Measurements from ENCODE around the gene NR2F2.

NR2F2 gene

DNA sequence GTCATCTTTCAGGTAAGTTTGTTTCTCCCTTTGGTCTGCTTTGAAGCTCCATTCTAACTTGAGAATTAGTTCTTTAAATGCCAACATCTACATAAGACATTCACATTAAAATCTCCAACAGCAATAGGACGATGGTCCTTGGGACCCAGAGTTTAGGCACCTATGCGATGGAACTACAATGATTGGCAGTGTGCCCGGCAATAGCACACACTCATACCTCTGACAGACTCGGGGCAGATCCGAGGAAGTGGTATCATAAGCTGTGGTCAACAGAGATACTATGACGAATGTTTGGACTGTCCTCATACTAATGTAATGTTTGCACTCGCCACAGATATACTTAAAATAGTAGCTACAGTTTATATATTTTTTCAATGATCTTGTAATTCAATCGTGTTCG lies 34.2 kb upstream of the NR2F2 start:
- TF ChIP-seq ZFX (IDR thresholded peaks at IDR 0.05) (no peak), CTCF (conservative IDR thresholded peaks at IDR 0.05) (no peak)
- no peak overlapping the region for H3K27ac ChIP-seq

DNA sequence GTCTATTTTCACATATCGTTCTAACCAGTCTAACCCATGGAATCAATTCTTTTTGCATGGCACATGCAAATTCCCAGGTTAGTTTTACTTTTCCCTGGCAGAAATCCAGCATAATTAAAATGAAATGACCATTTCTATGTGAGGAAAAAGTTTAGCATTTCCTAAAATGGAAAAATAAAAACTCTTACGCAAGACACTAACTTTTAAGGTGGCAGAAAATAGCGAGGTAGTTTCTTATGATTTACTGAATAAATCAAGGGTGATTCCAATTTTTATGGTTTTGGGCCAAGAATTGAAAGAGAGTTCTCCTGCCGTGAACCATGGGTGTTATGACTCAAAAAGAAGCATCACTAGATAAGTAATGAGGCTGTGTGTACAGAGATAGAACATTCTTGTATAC lies 32.7 kb upstream of the NR2F2 start:
- H3K27ac ChIP-seq = no peak overlapping the region

DNA sequence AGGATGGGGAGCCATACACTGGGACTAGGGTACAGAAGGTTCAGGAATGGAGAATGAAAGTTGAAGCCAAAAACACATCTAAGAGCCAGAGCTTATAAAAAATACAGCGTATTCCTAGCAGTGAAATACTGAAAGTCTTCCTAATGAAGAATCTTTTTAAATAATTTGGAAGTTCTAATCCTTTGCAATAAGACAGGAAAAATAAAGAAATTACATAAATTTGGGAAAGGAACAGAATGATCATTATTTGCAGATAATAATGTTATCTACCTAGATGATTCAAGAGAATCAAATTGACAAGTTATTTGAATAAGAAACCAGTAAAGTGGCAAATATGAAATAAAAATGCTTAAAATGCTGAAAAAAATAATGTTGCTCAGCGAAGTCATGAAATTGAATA lies 32.3 kb upstream of the NR2F2 start:
- TF ChIP-seq CTCF (conservative IDR thresholded peaks at IDR 0.05) (no peak), ZFX (IDR thresholded peaks at IDR 0.05) (no peak)
- no peak overlapping the region for H3K27ac ChIP-seq

More for the DNA sequence above, 32.7 kb upstream of the NR2F2 start:
- TF ChIP-seq CTCF (conservative IDR thresholded peaks at IDR 0.05) = no peak
- TF ChIP-seq ZFX (IDR thresholded peaks at IDR 0.05) = no peak

DNA sequence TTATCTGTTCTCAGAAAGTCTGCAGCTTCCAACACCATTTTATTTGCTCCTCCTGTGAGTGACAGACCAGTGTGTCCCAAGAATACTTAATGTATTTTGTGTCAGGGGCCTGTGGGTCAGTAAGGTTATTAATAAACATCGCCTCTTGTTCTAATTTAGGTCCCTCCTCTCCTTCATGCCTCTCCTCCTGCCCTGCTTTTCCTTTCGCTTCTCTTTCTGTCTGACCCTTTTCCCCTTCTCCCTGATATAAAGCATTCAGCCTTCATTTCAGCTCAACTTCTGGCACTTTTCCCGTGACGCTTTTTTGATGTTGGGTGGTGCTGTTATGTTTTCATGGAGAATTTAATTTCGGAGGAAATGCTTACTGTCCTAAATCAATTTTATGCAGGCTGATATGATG lies 29.7 kb upstream of the NR2F2 start:
- TF ChIP-seq ZFX (IDR thresholded peaks at IDR 0.05) = no peak
- no peak for TF ChIP-seq CTCF (conservative IDR thresholded peaks at IDR 0.05)
- no peak overlapping the region for H3K27ac ChIP-seq

DNA sequence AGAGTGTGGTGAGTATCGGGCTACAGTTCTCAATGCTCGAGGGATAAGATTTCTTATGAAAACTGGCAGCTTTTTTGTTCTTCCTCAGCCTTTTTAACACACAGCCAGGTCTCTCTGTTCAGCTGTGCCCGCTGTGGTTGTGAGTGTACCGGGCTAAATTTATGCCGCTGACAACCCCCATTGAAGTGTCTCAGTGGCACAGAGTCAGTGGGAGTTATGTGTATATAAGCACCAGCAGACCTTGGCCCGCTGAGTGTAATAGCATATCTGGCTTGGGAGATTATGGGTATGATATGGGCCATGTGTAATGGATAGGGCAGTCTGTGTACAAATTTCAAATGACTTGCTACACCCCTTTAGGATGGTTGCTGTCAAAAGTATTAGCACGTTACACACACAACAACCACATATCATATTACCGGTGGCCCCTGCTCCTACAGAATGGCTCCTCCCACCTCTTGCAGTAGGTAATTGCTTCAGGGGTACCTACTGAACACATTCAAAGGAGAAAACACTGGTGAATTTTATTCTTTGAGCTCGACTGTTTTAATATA lies 26.9 kb upstream of the NR2F2 start:
- H3K27ac ChIP-seq = no peak overlapping the region
- no peak for TF ChIP-seq CTCF (conservative IDR thresholded peaks at IDR 0.05)
- no peak for TF ChIP-seq ZFX (IDR thresholded peaks at IDR 0.05)

- H3K27ac ChIP-seq = no peak overlapping the region
- TF ChIP-seq ZFX (IDR thresholded peaks at IDR 0.05) = no peak
These were observed 25.7 kb upstream of the NR2F2 start for GRCh38 chr15:96304839-96305238.

DNA sequence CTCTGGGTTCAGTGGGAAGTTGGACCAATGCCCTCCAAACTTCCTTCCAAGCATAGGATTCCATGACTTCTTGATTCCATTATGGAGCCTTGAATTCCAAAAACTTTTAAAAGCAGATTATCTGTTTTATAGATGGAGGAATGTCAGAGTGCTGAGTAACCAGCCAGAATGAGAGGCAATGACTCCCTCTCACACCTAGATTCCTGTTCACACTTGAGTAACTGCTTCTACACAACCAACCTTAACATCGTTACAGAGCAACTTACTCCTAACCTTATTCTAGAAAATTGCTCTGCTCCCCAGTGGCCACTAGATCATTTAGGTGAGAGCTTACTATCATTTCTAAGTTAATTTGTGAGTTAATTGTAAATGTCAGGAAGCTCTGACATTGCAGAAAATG lies 24.2 kb upstream of the NR2F2 start:
- TF ChIP-seq ZFX (IDR thresholded peaks at IDR 0.05) = no peak

DNA sequence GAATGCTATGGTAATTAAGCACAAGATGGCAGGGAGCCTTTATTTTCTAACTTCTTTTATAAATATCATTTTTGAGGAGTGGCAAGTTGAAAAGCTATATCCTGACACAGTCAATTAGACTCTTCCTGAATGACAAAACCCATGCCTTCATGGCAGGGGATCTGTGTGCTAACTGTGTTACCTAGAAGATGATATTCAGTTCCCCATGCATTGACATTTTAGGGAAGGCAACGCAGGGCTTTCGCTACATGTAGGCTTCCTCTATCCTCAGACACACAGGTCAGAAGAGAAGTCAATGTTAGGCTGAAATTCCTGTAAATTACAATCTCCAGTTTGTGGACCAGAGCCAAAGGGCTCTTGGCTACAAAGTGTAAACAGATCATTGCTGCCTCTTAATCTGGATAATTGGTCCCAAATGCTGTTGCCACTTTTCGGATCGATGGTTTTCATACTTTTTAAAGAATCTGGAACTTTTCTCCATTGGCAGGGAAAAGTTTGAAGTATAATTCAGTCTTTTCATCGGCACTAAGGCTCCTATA lies 22.6 kb upstream of the NR2F2 start:
- TF ChIP-seq ZFX (IDR thresholded peaks at IDR 0.05) (no peak), CTCF (conservative IDR thresholded peaks at IDR 0.05) (no peak)
- no peak overlapping the region for H3K27ac ChIP-seq

More for the DNA sequence above, 24.2 kb upstream of the NR2F2 start:
- no peak overlapping the region for H3K27ac ChIP-seq
